Activated CD4-positive, alpha-beta memory T cell treated with anti-CD3 and anti-CD28 coated beads for 36 hours (primary cell): ENCODE results near the gene ROR1. TPM values are rescaled to one million over a fixed set of nuclear protein-coding genes. Genes with fewer than 3 reads are reported as not detected.
"Not testable (repeated sequence)": the region's sequence is repeated elsewhere in the genome, so short reads cannot be mapped to it uniquely, and the experiment has no call there.

Experiments used
- CTCF ChIA-PET: fragments of 350-600 bp; sonication (Branson Sonifier 250); formaldehyde crosslinking; loops from one replicate; lab custom pipeline; 2021; ENCODE audit warnings: antibody characterized with exemption, inconsistent platforms; lab: Charles Lee
- POLR2A ChIA-PET: fragments of 350-600 bp; sonication (Branson Sonifier 250); formaldehyde crosslinking; loops from one replicate; lab custom pipeline; 2021; ENCODE audit warnings: antibody characterized with exemption; lab: Charles Lee
- DNase-seq: peaks from one replicate; pipeline ENCODE4 v3.0.0-alpha.2; 2020
- H3K27ac Mint-ChIP-seq: one replicate; pipeline ENCODE4 v1.8.0; 2021; ENCODE audit warnings: mixed read lengths
- H3K27me3 Mint-ChIP-seq: one replicate; pipeline ENCODE4 v1.8.0; 2021; ENCODE audit warnings: mixed read lengths
- H3K36me3 Mint-ChIP-seq: one replicate; pipeline ENCODE4 v1.8.0; 2021; ENCODE audit warnings: mixed read lengths
- H3K4me1 Mint-ChIP-seq: one replicate; pipeline ENCODE4 v1.8.0; 2021; ENCODE audit warnings: low read depth, mixed read lengths
- H3K4me3 Mint-ChIP-seq: one replicate; pipeline ENCODE4 v1.8.0; 2021; ENCODE audit warnings: mild to moderate bottlenecking, mixed read lengths
- H3K9me3 Mint-ChIP-seq: one replicate; pipeline ENCODE4 v1.8.0; 2021; ENCODE audit warnings: mixed read lengths
- intact Hi-C: fragments of 100-400 bp; cut with micrococcal nuclease; formaldehyde crosslinking; loops from one replicate; pipeline ENCODE4 v1.15.1; 2023
- total RNA-seq, 2 experiments: library from RNA; stranded (reverse); gene quantifications; one replicate each; pipeline ENCODE4 v1.2.3, GENCODE V29; 2021

ROR1 gene
- total RNA-seq, 2 experiments from 2014 or later, result 0.10 to 0.12 TPM

GRCh38 chr1:64084451-64084850, 310.6 kb downstream of the ROR1 start:
- H3K9me3 Mint-ChIP-seq, result no peaks in the 10 kb centered on the region
- DNase-seq, result no peak
- ChIA-PET POLR2A (no interaction called here), CTCF (no interaction called here)
- H3K27me3 Mint-ChIP-seq, result no peaks in the 10 kb centered on the region
- no peak overlapping the region for H3K27ac Mint-ChIP-seq
- H3K36me3 Mint-ChIP-seq, result no peaks in the 10 kb centered on the region
- H3K4me1 Mint-ChIP-seq, result no peaks in the 10 kb centered on the region
- intact Hi-C loops, result no loop called here
- no peak overlapping the region for H3K4me3 Mint-ChIP-seq

GRCh38 chr1:64087768-64088167, 314.0 kb downstream of the ROR1 start:
- POLR2A ChIA-PET, result no interaction called here
- peaks cover 3% of the 10 kb centered on the region for H3K27me3 Mint-ChIP-seq
- intact Hi-C loops, result no loop called here
- H3K9me3 Mint-ChIP-seq, result peaks cover 3% of the 10 kb centered on the region
- H3K4me3 Mint-ChIP-seq, result no peak overlapping the region
- CTCF ChIA-PET, result no interaction called here
- no peak overlapping the region for H3K27ac Mint-ChIP-seq
- DNase-seq, result no peak
- no peaks in the 10 kb centered on the region for H3K36me3 Mint-ChIP-seq
- H3K4me1 Mint-ChIP-seq, result no peaks in the 10 kb centered on the region

GRCh38 chr1:64090436-64090835, 316.6 kb downstream of the ROR1 start:
- intact Hi-C loops, result no loop called here
- CTCF ChIA-PET, result no interaction called here
- no peak for DNase-seq
- H3K4me1 Mint-ChIP-seq, result no peaks in the 10 kb centered on the region
- no peaks in the 10 kb centered on the region for H3K36me3 Mint-ChIP-seq
- POLR2A ChIA-PET, result no interaction called here
- no peak overlapping the region for H3K4me3 Mint-ChIP-seq
- no peak overlapping the region for H3K27ac Mint-ChIP-seq
- H3K27me3 Mint-ChIP-seq, result peaks cover 3% of the 10 kb centered on the region
- H3K9me3 Mint-ChIP-seq, result peaks cover 3% of the 10 kb centered on the region

- DNase-seq, result no peak
- Mint-ChIP-seq H3K9me3 (peaks cover 3% of the 10 kb centered on the region), H3K36me3 (no peaks in the 10 kb centered on the region), H3K4me3 (no peak overlapping the region), H3K27me3 (peaks cover 3% of the 10 kb centered on the region), H3K27ac (no peak overlapping the region), H3K4me1 (no peaks in the 10 kb centered on the region)
- POLR2A ChIA-PET, result no interaction called here
- CTCF ChIA-PET, result no interaction called here
- intact Hi-C loops, result no loop called here
Measured at GRCh38 chr1:64092851-64093371, 319.1 kb downstream of the ROR1 start.

DNA sequence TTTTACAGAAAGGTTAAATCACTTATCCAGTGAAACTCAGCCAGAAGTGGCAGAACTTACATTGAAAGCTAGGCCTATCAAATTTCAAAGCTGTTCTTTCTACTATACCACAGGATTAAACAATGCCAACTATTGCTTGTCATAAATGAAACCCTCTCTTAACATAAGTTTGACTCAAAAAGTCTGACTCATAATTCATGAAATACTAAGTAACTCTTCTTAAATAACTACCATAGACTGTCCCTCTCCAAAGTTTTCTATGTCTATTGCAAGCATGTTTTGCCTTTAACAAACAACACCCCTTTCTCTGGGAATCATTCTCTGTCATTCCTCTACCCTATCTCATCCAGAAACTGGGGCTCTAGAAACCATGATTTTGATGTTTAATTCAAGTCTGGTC, 320.1 kb downstream of the ROR1 start:
- ChIA-PET CTCF (interaction anchor here (1.1 kb wide), 1 partner anchor 43 kb away, joined by 3 read pairs; no protein-coding TSS in a partner anchor), POLR2A (no interaction called here)
- Mint-ChIP-seq H3K36me3 (no peaks in the 10 kb centered on the region), H3K4me3 (no peak overlapping the region), H3K27me3 (peaks cover 3% of the 10 kb centered on the region), H3K9me3 (peaks cover 3% of the 10 kb centered on the region), H3K27ac (no peak overlapping the region), H3K4me1 (no peaks in the 10 kb centered on the region)
- intact Hi-C loops, result no loop called here
- DNase-seq, result no peak

GRCh38 chr1:64095832-64096231, 322.0 kb downstream of the ROR1 start:
- Mint-ChIP-seq H3K4me1 (no peaks in the 10 kb centered on the region), H3K36me3 (no peaks in the 10 kb centered on the region), H3K27ac (no peak overlapping the region), H3K4me3 (no peak overlapping the region), H3K27me3 (peaks cover 1% of the 10 kb centered on the region), H3K9me3 (no peaks in the 10 kb centered on the region)
- no peak for DNase-seq
- ChIA-PET POLR2A (no interaction called here), CTCF (no interaction called here)
- intact Hi-C loops, result no loop called here

- no peak overlapping the region for H3K4me3 Mint-ChIP-seq
- peaks cover 1% of the 10 kb centered on the region for H3K27me3 Mint-ChIP-seq
- no peaks in the 10 kb centered on the region for H3K36me3 Mint-ChIP-seq
- ChIA-PET CTCF (no interaction called here), POLR2A (no interaction called here)
- H3K9me3 Mint-ChIP-seq, result no peaks in the 10 kb centered on the region
- DNase-seq, result no peak
- no peaks in the 10 kb centered on the region for H3K4me1 Mint-ChIP-seq
- H3K27ac Mint-ChIP-seq, result no peak overlapping the region
- intact Hi-C loops, result no loop called here
Measured at GRCh38 chr1:64097859-64098258, 324.0 kb downstream of the ROR1 start.

DNA sequence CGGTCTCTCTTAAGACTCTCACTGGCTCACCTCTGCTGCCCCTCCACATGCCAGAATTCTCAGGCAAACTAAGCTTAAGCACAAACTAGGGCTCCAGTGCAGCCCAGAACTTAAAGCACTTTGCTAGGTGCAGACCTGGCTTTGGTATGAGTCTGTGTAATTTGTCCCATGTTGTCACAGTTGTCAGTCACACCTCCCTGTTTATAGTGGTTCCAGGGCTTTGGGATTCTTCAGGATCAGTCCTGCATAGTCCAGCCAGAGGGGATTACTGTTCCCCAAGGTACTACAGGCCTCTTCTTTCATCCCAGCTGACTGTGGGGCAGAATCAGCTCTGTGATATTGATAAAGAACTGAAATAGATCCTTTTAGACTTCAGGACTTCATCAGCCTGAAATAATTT, 324.6 kb downstream of the ROR1 start:
- no peak for DNase-seq
- H3K4me1 Mint-ChIP-seq, result no peaks in the 10 kb centered on the region
- CTCF ChIA-PET, result no interaction called here
- peaks cover 1% of the 10 kb centered on the region for H3K27me3 Mint-ChIP-seq
- intact Hi-C loops, result no loop called here
- POLR2A ChIA-PET, result no interaction called here
- H3K36me3 Mint-ChIP-seq, result no peaks in the 10 kb centered on the region
- no peak overlapping the region for H3K27ac Mint-ChIP-seq
- no peak overlapping the region for H3K4me3 Mint-ChIP-seq
- H3K9me3 Mint-ChIP-seq, result no peaks in the 10 kb centered on the region

- intact Hi-C loops, result no loop called here
- Mint-ChIP-seq H3K36me3 (no peaks in the 10 kb centered on the region), H3K27me3 (peaks cover 1% of the 10 kb centered on the region), H3K4me1 (no peaks in the 10 kb centered on the region), H3K9me3 (no peaks in the 10 kb centered on the region), H3K27ac (no peak overlapping the region), H3K4me3 (no peak overlapping the region)
- DNase-seq, result no peak
- ChIA-PET POLR2A (no interaction called here), CTCF (no interaction called here)
Measured at GRCh38 chr1:64098846-64099582, 325.2 kb downstream of the ROR1 start.

DNA sequence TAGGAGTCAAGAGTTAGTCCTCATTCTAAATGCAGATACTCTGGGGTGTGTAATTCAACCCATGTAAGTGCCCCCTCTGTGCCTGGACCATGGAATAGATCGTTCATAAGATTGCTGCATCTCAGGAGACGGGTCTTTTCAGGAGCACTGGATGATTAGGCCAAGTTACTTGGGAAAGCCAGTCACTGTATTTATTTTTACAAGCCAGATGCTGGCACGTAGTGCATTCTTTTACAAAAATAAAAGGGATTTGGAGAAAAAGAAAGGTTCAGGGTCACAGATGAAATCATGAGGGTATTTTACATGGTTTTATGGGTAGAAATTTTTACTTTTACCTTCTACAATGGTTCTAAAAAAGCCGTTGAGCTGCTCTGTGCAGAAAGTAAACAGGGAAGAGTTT, 327.0 kb downstream of the ROR1 start:
- POLR2A ChIA-PET, result no interaction called here
- intact Hi-C loops, result no loop called here
- Mint-ChIP-seq H3K36me3 (no peaks in the 10 kb centered on the region), H3K9me3 (peaks cover 3% of the 10 kb centered on the region), H3K4me1 (no peaks in the 10 kb centered on the region), H3K4me3 (no peak overlapping the region), H3K27ac (no peak overlapping the region), H3K27me3 (peaks cover 1% of the 10 kb centered on the region)
- DNase-seq, result no peak
- CTCF ChIA-PET, result no interaction called here

GRCh38 chr1:64104585-64104984, 330.8 kb downstream of the ROR1 start:
- POLR2A ChIA-PET, H3K27me3 Mint-ChIP-seq, intact Hi-C loops, H3K36me3 Mint-ChIP-seq, CTCF ChIA-PET, H3K27ac Mint-ChIP-seq, H3K4me3 Mint-ChIP-seq, H3K4me1 Mint-ChIP-seq, H3K9me3 Mint-ChIP-seq, DNase-seq: not testable (repeated sequence)

DNA sequence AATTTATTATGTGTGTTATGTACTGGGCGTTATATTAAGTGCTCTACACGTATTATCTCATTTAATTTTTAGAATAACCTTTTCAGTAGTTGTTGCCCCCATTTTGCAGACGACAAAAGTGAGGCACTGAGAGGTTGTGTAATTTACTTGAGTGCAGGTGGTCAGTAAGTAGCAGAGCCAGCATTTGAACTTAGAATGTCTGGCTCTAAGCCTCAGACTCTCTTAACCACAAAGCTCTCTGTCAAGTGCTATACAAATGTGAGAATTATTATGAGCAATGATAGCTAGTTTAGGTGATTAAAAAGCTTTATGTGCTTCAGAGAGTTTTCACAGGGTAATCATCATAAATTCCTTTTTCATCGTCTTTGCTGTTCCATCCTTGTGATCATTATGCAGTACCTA, 333.3 kb downstream of the ROR1 start:
- no peak for DNase-seq
- Mint-ChIP-seq H3K27me3 (peaks cover 11% of the 10 kb centered on the region), H3K4me3 (no peak overlapping the region), H3K9me3 (peaks cover 3% of the 10 kb centered on the region), H3K36me3 (no peaks in the 10 kb centered on the region), H3K4me1 (no peaks in the 10 kb centered on the region), H3K27ac (no peak overlapping the region)
- ChIA-PET POLR2A (no interaction called here), CTCF (no interaction called here)
- intact Hi-C loops, result no loop called here

GRCh38 chr1:64107632-64108031, 333.8 kb downstream of the ROR1 start:
- no peak overlapping the region for H3K4me3 Mint-ChIP-seq
- H3K27ac Mint-ChIP-seq, result no peak overlapping the region
- no peaks in the 10 kb centered on the region for H3K36me3 Mint-ChIP-seq
- H3K9me3 Mint-ChIP-seq, result peaks cover 3% of the 10 kb centered on the region
- no peaks in the 10 kb centered on the region for H3K4me1 Mint-ChIP-seq
- ChIA-PET POLR2A (no interaction called here), CTCF (no interaction called here)
- peaks cover 11% of the 10 kb centered on the region for H3K27me3 Mint-ChIP-seq
- intact Hi-C loops, result no loop called here
- no peak for DNase-seq
